LNCaP clone FGC (cell line): ENCODE measurements around the gene ATF6B.
"Not testable (repeated sequence)": the region's sequence is repeated elsewhere in the genome, so short reads cannot be mapped to it uniquely, and the experiment has no call there.

ENCODE experiments used
- DNase-seq: peaks from one replicate; pipeline ENCODE4 v3.0.0-alpha.2; 2011; ENCODE audit warnings: low read depth
- H3K4me3 ChIP-seq: 2 replicates; pipeline ENCODE4 v1.5.1; 2011; ENCODE audit warnings: mild to moderate bottlenecking, low read depth, low read length, control low read depth
- TF ChIP-seq, protein P1 (sequence below): IDR thresholded peaks from 2 replicates; pipeline ENCODE4 v1.5.1; 2012; ENCODE audit warnings: mild to moderate bottlenecking; ENCODE audit not compliant: control insufficient read depth, insufficient read depth; ENCODE audit errors: extremely low read depth

The ATF6B gene

DNA sequence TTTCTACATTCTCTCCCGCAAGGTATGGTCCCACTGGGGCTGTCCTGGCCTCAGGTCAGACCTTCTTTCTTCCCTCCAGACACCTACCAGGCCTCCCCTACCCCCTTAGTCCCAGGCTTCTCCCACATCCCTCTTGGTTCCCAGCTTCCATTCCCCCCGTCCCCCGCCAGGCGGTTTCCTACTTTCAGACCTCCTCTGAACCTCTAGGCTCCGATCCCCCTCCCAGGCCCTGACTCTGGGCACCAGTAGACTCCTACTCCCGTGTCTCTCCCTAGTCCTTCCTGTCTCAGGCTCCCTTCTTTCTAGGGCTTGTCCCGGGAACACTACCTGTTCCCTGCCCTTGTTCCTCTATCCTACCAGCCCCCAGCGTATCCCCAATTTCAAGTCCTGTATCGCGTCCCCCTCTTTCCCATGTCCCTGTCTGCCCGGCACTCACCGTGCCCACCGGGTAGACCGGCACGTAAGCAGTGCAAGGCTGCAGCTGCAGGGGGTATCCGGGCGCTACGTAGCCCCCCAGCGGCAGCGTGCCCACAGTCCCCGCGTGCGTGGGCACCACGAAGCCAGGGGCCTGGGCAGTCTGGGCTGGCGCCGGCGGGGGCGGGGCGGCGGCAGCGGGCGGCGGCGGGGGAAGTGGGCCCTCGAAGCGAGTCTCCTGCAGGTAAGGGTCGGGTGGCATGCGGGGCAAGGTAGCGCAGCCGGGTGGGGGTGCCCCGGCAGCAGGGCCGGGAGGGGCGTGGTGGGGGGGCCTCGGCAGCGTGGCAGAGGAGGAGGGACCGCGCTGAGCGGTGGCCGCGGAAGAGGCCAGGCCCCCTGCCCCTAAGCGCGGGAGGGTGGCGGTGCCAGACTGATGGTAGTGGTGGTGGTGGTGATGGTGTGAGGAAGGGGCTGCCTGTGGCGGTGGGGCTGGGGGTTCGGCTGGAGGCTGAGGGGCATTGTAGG, 22.2 kb upstream of the ATF6B start:
- DNase-seq: no peak
- H3K4me3 ChIP-seq: no peak overlapping the region

DNA sequence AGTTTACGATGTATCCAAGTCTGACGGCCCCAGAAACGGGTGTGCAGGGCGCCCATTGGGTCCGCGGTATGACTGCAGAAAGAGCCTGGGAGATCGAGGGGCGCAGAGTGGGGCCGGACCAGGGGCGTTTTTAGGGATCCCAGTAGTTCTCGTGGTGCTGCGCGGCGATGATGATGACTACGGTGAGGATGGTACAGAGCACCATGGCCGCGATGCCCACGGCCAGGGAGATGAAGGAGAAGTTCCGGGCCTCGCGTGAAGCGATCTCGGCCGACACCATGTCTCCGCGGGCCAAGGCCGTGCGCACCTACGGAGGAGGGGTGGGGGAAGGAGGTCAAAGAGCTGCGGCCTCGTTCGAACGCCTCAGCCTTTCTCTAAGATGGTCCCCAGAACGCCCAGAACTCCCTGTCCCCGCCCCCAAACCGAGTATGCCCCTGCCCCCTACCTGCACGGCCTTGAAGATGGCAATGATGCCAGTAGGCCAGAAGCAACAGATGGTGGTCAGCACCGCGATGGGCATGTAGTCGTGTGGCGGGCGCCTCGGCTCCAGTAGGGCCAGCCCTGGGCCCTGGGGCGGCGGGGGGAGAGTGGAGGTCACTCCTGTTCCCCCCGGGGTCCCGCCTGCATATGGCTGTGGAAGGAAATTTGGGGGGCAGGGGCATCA, 21.2 kb upstream of the ATF6B start:
- H3K4me3 ChIP-seq: no peak overlapping the region
- TF ChIP-seq, protein P1, sequence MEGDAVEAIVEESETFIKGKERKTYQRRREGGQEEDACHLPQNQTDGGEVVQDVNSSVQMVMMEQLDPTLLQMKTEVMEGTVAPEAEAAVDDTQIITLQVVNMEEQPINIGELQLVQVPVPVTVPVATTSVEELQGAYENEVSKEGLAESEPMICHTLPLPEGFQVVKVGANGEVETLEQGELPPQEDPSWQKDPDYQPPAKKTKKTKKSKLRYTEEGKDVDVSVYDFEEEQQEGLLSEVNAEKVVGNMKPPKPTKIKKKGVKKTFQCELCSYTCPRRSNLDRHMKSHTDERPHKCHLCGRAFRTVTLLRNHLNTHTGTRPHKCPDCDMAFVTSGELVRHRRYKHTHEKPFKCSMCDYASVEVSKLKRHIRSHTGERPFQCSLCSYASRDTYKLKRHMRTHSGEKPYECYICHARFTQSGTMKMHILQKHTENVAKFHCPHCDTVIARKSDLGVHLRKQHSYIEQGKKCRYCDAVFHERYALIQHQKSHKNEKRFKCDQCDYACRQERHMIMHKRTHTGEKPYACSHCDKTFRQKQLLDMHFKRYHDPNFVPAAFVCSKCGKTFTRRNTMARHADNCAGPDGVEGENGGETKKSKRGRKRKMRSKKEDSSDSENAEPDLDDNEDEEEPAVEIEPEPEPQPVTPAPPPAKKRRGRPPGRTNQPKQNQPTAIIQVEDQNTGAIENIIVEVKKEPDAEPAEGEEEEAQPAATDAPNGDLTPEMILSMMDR: no peak
- no peak for DNase-seq

More for the DNA sequence above, 22.2 kb upstream of the ATF6B start:
- TF ChIP-seq, protein P1: no peak

DNA sequence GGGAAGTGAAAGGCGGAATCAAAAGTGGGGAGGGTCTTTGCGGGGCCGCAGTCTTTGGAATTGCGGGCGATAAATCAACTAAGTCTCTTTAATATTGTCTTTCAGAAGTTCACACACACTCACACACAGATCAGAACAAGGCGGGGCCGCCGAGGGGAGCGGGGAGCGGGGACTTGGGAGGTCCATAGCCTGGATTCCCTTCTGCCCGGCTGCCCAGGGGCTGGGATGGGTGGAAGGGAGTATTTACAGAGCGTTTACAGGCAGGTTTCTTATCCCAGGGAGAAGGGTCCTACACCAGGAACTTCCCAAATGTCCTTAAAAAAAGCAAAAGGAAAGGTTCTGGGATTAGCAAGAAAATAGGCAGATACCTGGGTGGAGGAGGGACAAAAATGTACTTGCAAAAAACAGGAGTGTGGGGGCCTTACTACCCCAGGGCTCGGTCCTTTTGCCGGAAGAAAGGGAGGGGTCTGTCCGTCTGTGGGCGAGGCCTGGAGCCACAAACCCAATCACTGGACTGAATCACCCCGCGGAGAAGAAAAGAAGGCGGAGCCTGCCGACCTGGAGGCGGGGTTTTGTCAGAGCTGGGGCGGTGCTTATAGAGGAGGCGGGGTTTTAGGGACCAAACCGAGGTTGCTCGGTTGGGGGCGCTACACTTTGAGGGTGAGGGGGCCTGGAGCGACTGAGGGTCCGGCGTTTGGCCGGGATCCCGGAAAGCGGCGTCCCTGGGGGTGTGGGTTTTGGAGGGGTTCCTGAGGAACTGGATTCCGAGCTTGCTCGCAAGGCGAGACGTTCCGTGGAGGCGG, 20.4 kb upstream of the ATF6B start:
- no peak overlapping the region for H3K4me3 ChIP-seq
- DNase-seq: no peak
- TF ChIP-seq, protein P1: no peak

DNA sequence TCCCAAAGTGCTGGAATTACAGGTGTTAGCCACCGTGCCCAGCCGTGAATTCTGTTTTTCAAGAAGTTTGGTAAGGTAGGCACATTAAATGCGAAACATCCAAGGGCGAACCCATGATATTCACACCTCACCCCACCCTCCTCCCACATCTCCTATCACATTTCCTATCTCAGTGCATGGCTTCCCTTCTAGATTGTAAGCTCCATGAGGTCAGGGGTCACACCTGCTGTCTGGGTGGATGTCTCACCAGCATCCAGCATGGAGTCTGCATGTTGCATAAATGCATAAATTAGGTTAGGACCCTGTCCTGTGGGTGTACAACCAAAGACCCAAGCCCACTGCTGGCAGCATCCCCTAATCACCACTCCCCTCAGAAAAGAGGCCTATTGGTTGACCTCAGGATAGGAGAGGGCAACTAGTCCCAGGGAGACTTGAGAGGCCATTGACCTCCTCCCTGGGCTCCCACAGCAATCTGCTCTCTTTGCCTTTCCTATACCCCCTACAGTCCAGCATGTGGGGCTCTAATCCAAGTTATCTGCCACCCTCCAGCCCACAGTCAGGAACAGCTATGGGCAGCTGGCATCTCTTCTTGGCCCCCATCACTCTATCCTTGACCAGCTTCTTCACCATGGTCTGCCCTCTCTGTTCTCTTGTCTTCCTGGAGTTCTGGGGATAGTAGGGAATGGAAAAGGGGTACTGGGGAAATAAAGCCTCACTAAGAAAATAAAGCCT, 19.5 kb upstream of the ATF6B start:
- TF ChIP-seq, protein P1: no peak
- H3K4me3 ChIP-seq: no peak overlapping the region
- DNase-seq: no peak

DNA sequence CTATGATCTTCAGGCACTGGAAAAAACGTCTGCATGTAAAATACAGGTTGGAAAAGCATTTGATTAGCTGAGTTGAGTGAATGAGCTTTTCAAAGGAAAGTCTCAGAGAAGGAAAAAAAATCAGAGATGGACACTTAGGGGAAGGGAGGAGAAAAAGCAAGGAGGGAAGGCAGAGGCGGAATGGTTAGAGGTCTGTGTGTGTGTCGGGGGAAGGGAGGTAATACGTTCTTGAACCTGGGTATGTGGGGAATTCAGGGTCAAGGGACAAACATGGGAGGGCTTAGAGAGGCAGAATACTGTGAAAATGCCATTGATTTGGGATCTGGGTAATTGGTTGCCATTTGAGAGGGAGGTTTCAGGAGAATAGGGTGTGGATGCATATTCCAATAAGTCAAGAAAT, 18.6 kb upstream of the ATF6B start:
- no peak for DNase-seq
- H3K4me3 ChIP-seq: no peak overlapping the region
- TF ChIP-seq, protein P1: no peak

DNA sequence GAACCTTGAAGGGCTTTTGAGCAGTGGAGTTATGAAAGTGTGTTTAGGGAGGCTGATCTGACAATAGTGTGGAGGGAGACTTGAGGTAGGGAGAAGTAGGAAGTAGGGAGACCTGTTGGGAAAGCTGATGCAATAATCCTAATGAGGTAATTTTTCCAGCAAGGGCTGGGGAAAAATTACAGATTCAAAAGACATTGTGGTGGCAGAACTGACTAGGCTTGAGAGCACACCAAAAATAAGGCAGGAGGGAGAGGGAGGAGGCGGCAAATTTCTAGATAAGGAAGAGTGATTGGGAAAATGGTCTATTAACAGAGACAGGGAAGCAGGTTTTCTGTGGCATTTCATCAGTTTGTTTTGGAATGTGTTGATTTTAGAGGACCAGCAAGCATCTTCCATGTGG, 18.2 kb upstream of the ATF6B start:
- no peak for DNase-seq
- TF ChIP-seq, protein P1: no peak
- no peak overlapping the region for H3K4me3 ChIP-seq

DNA sequence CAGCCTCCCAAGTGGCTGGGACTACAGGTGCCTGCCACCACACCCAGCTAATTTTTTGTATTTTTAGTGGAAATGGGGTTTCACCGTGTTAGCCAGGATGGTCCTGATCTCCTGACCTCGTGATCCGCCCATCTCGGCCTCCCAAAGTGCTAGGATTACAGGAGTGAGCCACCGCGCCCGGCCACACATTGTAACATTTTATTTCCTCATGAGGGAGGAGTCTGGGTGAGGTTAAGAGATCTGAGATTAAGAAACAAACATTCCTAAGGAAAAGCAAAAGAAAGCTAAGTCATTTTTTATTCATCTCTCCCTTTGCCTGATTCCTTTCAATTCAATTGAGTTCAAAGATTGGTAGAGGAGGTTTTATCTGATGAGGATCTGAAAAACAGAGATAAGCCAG, 16.2 kb upstream of the ATF6B start:
- H3K4me3 ChIP-seq, DNase-seq: not testable (repeated sequence)
